GM12891 (cell line): ENCODE results near the gene GPR82.

ENCODE experiments used
- PAX5 ChIP-seq: IDR thresholded peaks from 2 replicates; pipeline ENCODE4 v1.6.1; 2011; ENCODE audit warnings: low read length, moderate library complexity, mild to moderate bottlenecking; ENCODE audit not compliant: insufficient read depth, severe bottlenecking
- POLR2A ChIP-seq: IDR thresholded peaks from 2 replicates; pipeline ENCODE4 v1.6.1; 2011; ENCODE audit warnings: low read depth, low read length, control low read depth

GRCh38 chrX:41688835-41689234 is 35.1 kb upstream of the GPR82 start, which contains the start of gene GPR34:
- TF ChIP-seq POLR2A (no peak), PAX5 (no peak)
